ENCODE results near the gene PLAU.
"Not testable (repeated sequence)": the region's sequence is repeated elsewhere in the genome, so short reads cannot be mapped to it uniquely, and the experiment has no call there.

Gene PLAU

DNA sequence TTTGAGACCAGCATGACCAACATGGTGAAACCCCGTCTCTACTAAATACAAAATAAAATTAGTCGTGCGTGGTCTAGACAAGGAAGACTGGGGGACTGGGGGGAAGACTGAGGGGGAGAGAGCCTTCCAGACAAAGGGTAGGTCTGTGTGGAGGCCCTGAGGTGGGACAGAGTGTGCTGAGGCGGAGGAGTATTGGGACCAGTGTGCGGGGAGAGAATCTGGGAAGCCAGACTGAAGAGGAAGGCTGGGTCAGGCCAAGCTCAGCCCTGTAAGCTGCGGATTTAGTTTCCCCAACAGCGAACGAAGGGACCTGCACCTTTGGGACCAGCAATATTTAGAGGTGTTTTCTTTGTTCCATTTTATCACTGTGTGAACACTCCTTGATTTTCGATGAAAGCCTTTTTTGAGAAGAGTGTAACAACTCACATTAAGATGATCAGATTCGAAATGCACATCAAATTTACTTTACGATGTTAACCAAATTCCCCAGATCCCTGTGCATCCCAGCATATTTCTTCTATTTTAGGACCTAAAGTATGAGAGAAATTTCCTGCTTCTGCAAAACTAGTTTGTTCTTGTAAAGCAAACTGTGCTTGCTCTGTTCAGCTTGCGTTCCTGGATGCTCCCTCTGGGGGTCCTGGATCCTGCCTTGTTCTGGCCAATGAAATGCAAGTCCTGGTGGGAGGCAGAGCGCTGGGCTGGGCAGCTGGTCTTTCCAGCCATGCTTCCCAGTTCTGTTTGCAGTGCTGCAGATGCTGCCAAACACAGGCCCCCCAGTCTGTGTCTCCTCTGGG, 39.4 kb downstream of the PLAU start:
- peak; percentile 56 for DNase-seq (ENCODE audit: low spot score)

- DNase-seq (ENCODE audit: low spot score): no peak
Observed at GRCh38 chr10:73953665-73954064, 42.7 kb downstream of the PLAU start.

- no peak for DNase-seq (ENCODE audit: low spot score)
Observed at GRCh38 chr10:73954737-73955136, 43.8 kb downstream of the PLAU start.

GRCh38 chr10:73955719-73956118, 44.8 kb downstream of the PLAU start:
- DNase-seq (ENCODE audit: low spot score): no peak

DNA sequence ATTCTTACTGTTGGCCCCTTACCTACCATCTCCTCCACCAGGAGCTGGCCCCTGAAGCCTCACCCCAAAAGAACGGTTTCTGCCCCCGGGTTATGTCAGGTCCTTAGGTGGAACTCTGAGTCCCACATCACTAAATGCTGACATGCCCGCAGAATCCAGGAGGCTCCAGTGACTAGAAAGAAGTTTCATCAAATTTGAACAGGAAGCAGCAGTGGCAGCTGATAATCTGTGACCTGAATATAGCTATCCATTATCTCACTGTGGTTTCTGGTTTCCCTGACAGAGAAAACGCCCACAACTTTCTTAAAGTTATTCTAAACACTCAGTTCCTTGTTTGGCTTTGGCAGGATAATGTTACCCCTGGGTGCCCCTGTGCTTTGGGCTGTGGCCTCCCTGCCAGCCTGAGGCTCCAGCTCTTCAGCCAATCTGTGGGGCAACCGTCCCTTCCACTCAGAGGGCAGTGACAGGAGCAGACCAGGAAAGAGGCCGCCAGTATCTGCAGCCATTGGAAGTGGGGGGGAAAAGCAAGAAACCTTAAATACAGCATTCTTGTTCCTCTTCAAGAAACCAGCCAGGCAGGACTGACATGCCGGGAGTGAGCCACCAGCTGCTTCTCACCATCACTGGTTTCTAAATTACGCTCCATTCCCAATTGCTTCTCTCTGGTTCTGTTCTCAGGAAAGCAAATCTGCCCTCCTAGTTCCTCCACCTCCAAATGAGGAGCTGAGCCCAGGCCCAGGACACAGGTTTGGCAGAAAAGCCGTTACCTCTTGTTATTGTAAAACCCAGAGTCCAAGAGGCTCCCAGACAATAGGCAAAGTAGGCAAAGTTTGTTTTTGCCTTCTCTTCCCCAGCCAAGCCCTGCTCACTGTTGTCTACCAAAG, 45.8 kb downstream of the PLAU start:
- DNase-seq (ENCODE audit: low spot score): no peak

DNA sequence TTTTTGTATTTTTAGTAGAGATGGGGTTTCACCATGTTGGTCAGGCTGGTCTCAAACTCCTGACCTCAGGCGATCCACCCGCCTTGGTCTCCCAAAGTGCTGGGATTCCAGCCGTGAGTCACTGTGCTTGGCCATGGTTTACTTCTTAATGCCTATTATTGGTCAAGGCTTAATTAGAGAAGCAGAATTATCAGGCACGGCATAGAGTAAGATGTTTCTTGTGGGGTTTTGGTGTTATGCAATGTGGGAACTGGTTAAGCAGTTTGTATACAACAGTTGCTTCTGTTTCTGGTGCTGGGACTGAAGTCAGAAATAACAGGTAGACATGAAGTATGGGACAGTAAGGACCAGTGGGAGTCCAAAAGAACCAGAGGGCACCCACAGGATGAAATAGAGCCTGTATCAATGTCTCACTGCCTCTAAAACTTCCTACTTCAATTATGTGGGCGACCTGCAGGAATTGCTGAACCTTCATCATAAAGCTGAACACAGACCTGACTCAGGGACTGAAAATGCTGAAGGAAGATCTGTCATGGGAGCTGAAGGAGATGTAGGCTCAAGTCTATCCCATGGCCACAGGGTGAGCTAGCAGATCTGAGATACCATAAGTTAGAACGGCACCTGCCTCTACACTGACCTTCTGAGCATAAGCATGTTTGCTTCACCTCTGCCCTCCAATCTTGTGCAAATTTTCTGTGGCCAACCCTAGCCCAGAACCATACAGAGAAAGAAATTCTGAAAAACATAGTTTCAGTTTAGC, 48.7 kb downstream of the PLAU start:
- DNase-seq (ENCODE audit: low spot score): no peak

DNA sequence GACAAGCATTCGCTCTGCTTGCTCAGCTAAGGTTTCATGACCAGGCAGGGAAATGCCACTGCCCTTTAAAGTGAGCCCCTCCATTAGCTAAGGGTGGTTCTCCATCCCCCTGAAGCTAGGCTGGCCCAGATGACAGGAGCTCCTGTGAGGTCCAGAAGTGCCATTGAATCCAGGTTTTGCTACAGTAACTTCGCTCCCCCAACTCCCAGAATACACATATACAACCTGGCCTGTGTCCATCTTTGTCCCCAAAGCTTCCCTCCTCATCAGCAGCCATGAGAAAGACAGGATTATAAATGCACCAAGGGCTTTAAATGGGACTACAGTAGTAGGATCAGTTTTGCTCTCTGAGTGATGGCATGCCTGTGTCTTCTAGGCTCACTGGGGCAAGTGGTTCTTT, 51.5 kb downstream of the PLAU start:
- DNase-seq (ENCODE audit: low spot score): no peak

- not testable (repeated sequence) for DNase-seq (ENCODE audit: low spot score)
Observed at GRCh38 chr10:73963533-73963932, 52.6 kb downstream of the PLAU start.

- no peak for DNase-seq (ENCODE audit: low spot score)
Observed at GRCh38 chr10:73964743-73965142, 53.8 kb downstream of the PLAU start.

GRCh38 chr10:73965267-73965889, 54.4 kb downstream of the PLAU start:
- DNase-seq (ENCODE audit: low spot score): not testable (repeated sequence)

DNA sequence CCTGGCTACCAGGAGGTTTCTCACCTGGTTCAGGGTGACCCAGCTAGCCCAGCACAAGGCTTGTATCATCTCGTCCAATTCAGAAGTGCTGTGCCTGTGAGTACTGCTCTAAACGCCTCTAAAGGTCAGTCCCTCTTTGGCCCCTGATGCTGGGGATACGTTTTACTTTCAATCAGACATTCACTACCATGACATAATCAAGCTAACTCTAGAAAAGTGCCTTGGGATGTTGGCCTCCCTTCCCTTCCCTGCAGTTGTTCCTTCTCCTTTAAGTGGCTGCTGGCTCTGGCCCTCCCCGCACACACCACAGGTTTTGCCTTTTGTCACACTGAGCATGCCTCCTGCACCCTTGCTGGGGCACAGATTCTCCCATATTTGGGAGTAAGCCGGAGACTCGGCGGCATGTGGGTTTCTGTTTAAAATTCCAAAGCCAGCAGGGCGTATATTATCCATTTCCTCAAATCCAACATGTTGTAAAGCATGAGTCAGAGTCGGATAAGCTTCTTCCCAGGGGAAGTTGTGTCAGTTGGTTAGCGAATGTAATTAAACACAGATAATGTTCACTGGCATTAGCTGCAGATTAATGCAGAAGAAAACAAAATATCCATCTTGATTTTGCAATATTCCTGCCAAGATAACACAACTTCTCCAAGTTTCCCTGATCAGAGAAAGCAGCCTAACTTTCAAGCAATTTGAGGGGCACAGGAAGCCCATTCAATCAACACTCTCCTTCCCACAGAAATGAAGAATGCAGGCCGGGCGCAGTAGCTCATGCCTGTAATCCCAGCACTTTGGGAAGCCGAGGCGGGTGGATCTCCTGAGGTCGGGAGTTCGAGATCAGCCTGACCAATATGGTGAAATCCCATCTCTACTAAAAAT, 55.2 kb downstream of the PLAU start:
- DNase-seq (ENCODE audit: low spot score): peak; percentile 35

- no peak for DNase-seq (ENCODE audit: low spot score)
Observed at GRCh38 chr10:73967022-73967429, 56.1 kb downstream of the PLAU start.

Data from SK-N-DZ (cell line).